PC-9 (cell line): Measurements from ENCODE around the gene TECTA. TPM values are rescaled to one million over a fixed set of nuclear protein-coding genes. Genes with fewer than 3 reads are reported as not detected.

ENCODE experiments used
- BruUV-seq: library from RNA; stranded (reverse); fragments of 400-500 nt; replicated peaks from 2 replicates; lab custom pipeline; 2021; lab: Mats Ljungman, UMichigan
- CTCF ChIA-PET: fragments of 300-600 bp; sonication (Branson Sonifier 250); formaldehyde crosslinking; loops from one replicate; lab custom pipeline; 2022; ENCODE audit warnings: antibody characterized with exemption; lab: Charles Lee
- POLR2A ChIA-PET: fragments of 300-600 bp; sonication (Branson Sonifier 250); formaldehyde crosslinking; loops from one replicate; lab custom pipeline; 2022; ENCODE audit warnings: antibody characterized with exemption; ENCODE audit not compliant: unreplicated experiment; lab: Charles Lee
- DNase-seq, 2 experiments: peaks; one replicate each; pipeline versions ENCODE4 v3.0.0 to v3.0.0-alpha.2; 2015 to 2022; ENCODE audit warnings: mixed read lengths in 1 of 2
- H2AFZ ChIP-seq: fragments of 200-600 bp; sonication (generic); 2 replicates; pipeline ENCODE4 v1.8.1; 2017; ENCODE audit warnings: antibody characterized with exemption
- H3F3A ChIP-seq: fragments of 200-600 bp; sonication (generic); 2 replicates; pipeline ENCODE4 v1.8.1; 2017; ENCODE audit warnings: antibody characterized with exemption, mild to moderate bottlenecking, low read depth; ENCODE audit not compliant: insufficient read depth
- H3K27ac ChIP-seq: fragments of 200-600 bp; sonication (generic); 2 replicates; pipeline ENCODE4 v1.6.1; 2016; ENCODE audit warnings: mixed run types
- H3K27me3 ChIP-seq: fragments of 200-600 bp; sonication (generic); 2 replicates; pipeline ENCODE4 v1.6.1; 2016; ENCODE audit warnings: low read depth, mixed run types; ENCODE audit not compliant: insufficient read depth
- H3K36me3 ChIP-seq: fragments of 200-600 bp; sonication (generic); 2 replicates; pipeline ENCODE4 v1.6.1; 2016; ENCODE audit warnings: low read depth, mixed run types
- H3K4me1 ChIP-seq: fragments of 200-600 bp; sonication (generic); replicated peaks from 2 replicates; pipeline ENCODE4 v1.6.1; 2016; ENCODE audit warnings: mixed run types; ENCODE audit not compliant: insufficient read depth
- H3K4me2 ChIP-seq: fragments of 200-600 bp; sonication (generic); 2 replicates; pipeline ENCODE4 v1.6.1; 2017; ENCODE audit warnings: mixed run types
- H3K4me3 ChIP-seq: fragments of 200-600 bp; sonication (generic); 2 replicates; pipeline ENCODE4 v1.6.1; 2016; ENCODE audit warnings: mixed run types
- H3K79me2 ChIP-seq: fragments of 200-600 bp; sonication (generic); 2 replicates; pipeline ENCODE4 v1.6.1; 2017; ENCODE audit warnings: low read depth, mixed run types
- H3K9me2 ChIP-seq: fragments of 200-600 bp; sonication (generic); 2 replicates; pipeline ENCODE4 v1.8.1; 2017; ENCODE audit warnings: mild to moderate bottlenecking; ENCODE audit not compliant: insufficient read depth
- H3K9me3 ChIP-seq: fragments of 200-600 bp; sonication (generic); 2 replicates; pipeline ENCODE4 v1.8.1; 2016; ENCODE audit warnings: low read depth; ENCODE audit not compliant: insufficient read depth
- H4K20me1 ChIP-seq: fragments of 200-600 bp; sonication (generic); 2 replicates; pipeline ENCODE4 v1.8.1; 2017; ENCODE audit not compliant: insufficient read depth
- CTCF ChIP-seq: fragments of 200-600 bp; sonication (generic); conservative IDR thresholded peaks from 2 replicates; pipeline ENCODE4 v1.6.1; 2017; ENCODE audit warnings: mixed run types, antibody characterized with exemption, mild to moderate bottlenecking, moderate library complexity
- EZH2 ChIP-seq: fragments of 200-600 bp; sonication (generic); IDR thresholded peaks from 2 replicates; pipeline ENCODE4 v1.8.0; 2017; ENCODE audit warnings: antibody characterized with exemption, low read depth
- intact Hi-C: fragments of 100-400 bp; cut with micrococcal nuclease; formaldehyde crosslinking; loops from one replicate; pipeline ENCODE4 v1.10.0; 2022; ENCODE audit not compliant: unreplicated experiment
- total RNA-seq: library from RNA; stranded (reverse); gene quantifications from 2 replicates; pipeline ENCODE4 v1.2.3, GENCODE V29; 2021

TECTA gene
- total RNA-seq, 1 experiment from 2014 or later = 0.04 TPM

- no peak overlapping the region for H3K4me3 ChIP-seq
- CTCF ChIA-PET = no interaction called here
- no peaks in the 10 kb centered on the region for H3K36me3 ChIP-seq
- peaks cover 91% of the 10 kb centered on the region for H3K27me3 ChIP-seq
- BruUV-seq = no TSS peak
- no peak overlapping the region for H2AFZ ChIP-seq
- H3K4me1 ChIP-seq = no peaks in the 10 kb centered on the region
- POLR2A ChIA-PET = no interaction called here
- no peaks in the 10 kb centered on the region for H3K9me2 ChIP-seq
- H3K4me2 ChIP-seq = no peak overlapping the region
- no peak for DNase-seq
- H4K20me1 ChIP-seq = no peaks in the 10 kb centered on the region
- intact Hi-C loops = loop anchor here (5.0 to 10.0 kb wide), 2 partner anchors 964 to 1309 kb away; no protein-coding TSS in a partner anchor
- no peaks in the 10 kb centered on the region for H3F3A ChIP-seq
- TF ChIP-seq EZH2 = no peak
- TF ChIP-seq CTCF = no peak
- no peak overlapping the region for H3K27ac ChIP-seq
- H3K79me2 ChIP-seq = no peaks in the 10 kb centered on the region
- H3K9me3 ChIP-seq = no peaks in the 10 kb centered on the region
Observed at GRCh38 chr11:121198491-121198890, 97.4 kb downstream of the TECTA start.

- no TSS peak for BruUV-seq
- POLR2A ChIA-PET = no interaction called here
Observed at GRCh38 chr11:121199516-121199915, 98.5 kb downstream of the TECTA start.

GRCh38 chr11:121206810-121207209 lies 105.8 kb downstream of the TECTA start:
- no peak overlapping the region for H3K27ac ChIP-seq
- H4K20me1 ChIP-seq = no peaks in the 10 kb centered on the region
- no peaks in the 10 kb centered on the region for H3K9me2 ChIP-seq
- intact Hi-C loops = no loop called here
- H2AFZ ChIP-seq = no peak overlapping the region
- no peak for DNase-seq
- H3K4me3 ChIP-seq = no peak overlapping the region
- H3K9me3 ChIP-seq = no peaks in the 10 kb centered on the region
- no peaks in the 10 kb centered on the region for H3F3A ChIP-seq
- ChIA-PET POLR2A (no interaction called here), CTCF (no interaction called here)
- H3K27me3 ChIP-seq = peaks cover 70% of the 10 kb centered on the region
- no peak for TF ChIP-seq CTCF
- no peak for TF ChIP-seq EZH2
- no peak overlapping the region for H3K4me2 ChIP-seq
- BruUV-seq = no TSS peak
- no peaks in the 10 kb centered on the region for H3K79me2 ChIP-seq
- H3K36me3 ChIP-seq = no peaks in the 10 kb centered on the region
- H3K4me1 ChIP-seq = no peaks in the 10 kb centered on the region

More at GRCh38 chr11:121199516-121199915, 98.5 kb downstream of the TECTA start:
- Histone ChIP-seq H3K27me3 (peaks cover 90% of the 10 kb centered on the region), H3K79me2 (no peaks in the 10 kb centered on the region), H3K27ac (no peak overlapping the region), H3K9me2 (no peaks in the 10 kb centered on the region), H2AFZ (no peak overlapping the region), H3K36me3 (no peaks in the 10 kb centered on the region), H3K4me3 (no peak overlapping the region), H3K9me3 (no peaks in the 10 kb centered on the region), H4K20me1 (no peaks in the 10 kb centered on the region), H3F3A (no peaks in the 10 kb centered on the region), H3K4me2 (no peak overlapping the region), H3K4me1 (no peaks in the 10 kb centered on the region)
- no peak for TF ChIP-seq CTCF
- TF ChIP-seq EZH2 = no peak
- DNase-seq = no peak
- CTCF ChIA-PET = no interaction called here
- intact Hi-C loops = loop anchor here (5.0 to 10.0 kb wide), 2 partner anchors 965 to 1308 kb away; no protein-coding TSS in a partner anchor
